Activated CD4-positive, alpha-beta T cell treated with anti-CD3 and anti-CD28 coated beads for 48 hours (primary cell): Measurements from ENCODE around the gene DIRAS2.
"Not testable (repeated sequence)": the region's sequence is repeated elsewhere in the genome, so short reads cannot be mapped to it uniquely, and the experiment has no call there.

ENCODE experiments used
- DNase-seq: peaks from one replicate; pipeline ENCODE4 v3.0.0-alpha.2; 2020

The DIRAS2 gene, protein sequence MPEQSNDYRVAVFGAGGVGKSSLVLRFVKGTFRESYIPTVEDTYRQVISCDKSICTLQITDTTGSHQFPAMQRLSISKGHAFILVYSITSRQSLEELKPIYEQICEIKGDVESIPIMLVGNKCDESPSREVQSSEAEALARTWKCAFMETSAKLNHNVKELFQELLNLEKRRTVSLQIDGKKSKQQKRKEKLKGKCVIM

DNA sequence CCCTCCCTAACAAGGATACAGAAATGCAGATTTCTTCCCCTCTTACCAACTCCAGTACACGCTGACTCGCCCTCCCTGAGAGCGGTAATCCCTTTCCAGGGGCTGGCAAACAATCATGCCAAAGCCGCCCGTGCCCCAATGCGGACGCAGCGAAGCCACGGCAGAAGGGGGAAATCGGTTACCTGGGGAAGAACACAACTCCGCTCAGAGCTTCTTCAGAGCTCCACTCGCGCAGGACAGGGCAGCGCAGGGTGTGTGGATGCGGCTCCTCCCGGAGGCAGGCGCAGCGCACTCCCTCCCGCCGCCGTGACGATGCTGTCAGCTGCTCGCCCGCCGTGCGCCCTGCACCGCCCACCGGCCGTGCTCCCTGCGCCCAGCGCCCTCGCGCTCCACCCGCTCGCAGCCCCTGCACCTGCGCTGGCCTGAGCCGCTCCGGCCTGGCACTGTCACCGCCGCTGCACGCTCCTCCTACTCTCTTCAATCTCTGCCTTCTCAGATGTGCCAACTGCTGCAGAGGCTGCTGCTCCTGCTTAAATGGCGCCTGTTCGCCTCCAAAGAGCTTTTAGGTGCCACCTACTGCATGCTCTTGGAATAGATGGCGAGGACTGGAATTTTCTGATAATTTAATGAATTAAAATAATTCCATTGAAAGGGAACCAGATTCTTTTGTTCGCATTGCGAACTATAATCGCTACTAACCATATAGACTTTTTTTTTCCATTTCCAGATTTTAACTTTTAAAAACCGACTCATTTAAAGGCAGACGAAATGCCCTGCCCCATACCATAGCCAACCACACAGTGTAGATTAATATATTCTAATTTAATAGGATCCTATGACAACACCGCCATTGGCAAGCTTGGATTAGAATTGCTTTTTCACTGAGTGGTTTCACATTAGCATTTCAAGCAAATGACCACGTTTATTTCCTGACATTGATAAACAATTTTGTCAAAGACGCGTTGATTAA is at the start of gene DIRAS2:
TSS of gene DIRAS2 (minus strand) at position 255 of the 970 bp plus-strand sequence. CDS start 28,997 bp downstream, outside the sequence.
- peak; percentile 50 for DNase-seq

DNA sequence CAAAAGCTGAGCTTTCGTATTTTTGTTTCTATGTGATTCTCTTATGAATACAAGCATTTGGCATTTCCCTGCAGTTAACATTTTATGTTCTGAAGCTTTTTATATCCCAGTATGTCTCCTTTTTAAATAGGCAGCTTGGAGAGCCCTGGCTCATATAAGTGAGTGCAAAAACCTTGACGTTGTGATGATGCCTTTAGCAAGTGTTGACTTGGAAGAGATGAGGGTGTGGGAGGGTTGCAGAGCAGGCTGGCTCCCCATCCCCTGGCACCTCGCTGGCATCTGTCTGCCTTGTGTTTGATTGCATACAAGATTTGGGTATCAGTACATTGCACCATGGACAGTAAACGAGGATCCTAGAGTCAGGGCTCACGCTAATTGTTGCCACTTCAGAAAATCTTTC is 42.1 kb upstream of the DIRAS2 start:
- no peak for DNase-seq

DNA sequence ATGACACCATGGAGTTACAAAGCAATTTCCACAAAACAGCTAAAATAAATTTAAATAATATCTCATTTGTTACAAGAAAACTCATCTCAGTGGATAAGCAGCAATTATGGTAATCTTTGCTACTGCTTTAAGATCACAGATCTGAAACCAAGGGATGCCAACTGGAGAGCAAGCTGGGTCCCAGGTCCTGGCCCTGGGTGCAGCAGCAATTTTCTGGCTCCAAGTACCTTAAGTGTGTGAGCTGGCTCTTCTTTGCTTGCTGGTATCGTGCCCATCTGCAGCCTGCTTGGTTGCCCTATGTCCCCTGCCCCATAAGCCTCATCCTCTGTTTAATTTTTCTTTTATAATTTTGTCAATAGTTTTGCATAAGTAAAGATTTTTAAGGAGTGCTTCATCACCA is 41.5 kb upstream of the DIRAS2 start:
- DNase-seq: no peak

DNA sequence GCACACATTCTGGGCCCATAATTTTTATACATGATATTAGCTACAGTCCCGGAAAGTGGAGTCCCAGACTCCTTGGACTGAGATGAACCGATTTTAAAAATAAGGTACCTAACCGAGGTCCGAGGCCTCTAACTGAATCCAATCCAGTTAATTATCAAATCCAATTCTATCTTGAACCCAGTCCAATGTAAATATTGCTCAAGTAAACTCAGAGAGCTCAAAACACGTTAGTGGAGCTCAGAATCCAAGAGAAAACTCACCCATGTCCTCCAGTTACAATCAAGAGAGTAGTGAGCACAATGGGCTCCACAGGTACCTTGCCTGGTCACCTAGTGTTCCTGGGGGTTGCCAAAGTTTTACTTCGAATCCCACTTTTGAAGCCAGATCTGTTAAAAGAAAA is 37.9 kb upstream of the DIRAS2 start:
- no peak for DNase-seq

DNA sequence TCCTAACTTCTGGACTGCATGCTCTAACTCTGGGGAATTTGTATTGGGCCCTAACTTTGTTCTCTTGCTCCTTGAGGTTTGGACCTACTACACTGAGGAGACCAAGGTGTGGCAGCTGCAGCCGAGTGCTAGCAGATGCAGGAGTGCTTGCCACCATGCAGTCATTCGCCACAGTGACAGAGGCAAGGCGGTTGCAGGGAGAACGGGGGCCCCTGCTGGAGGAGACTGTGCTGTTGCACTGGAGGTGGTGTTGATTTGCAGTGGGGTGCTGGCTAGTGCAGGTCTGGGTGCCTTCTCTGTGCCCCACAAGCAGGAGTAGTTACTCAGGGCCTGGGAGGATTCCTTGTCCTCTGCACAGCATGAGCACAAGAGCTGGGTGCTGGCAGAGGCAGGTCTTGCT is 22.4 kb upstream of the DIRAS2 start:
- DNase-seq: no peak

DNA sequence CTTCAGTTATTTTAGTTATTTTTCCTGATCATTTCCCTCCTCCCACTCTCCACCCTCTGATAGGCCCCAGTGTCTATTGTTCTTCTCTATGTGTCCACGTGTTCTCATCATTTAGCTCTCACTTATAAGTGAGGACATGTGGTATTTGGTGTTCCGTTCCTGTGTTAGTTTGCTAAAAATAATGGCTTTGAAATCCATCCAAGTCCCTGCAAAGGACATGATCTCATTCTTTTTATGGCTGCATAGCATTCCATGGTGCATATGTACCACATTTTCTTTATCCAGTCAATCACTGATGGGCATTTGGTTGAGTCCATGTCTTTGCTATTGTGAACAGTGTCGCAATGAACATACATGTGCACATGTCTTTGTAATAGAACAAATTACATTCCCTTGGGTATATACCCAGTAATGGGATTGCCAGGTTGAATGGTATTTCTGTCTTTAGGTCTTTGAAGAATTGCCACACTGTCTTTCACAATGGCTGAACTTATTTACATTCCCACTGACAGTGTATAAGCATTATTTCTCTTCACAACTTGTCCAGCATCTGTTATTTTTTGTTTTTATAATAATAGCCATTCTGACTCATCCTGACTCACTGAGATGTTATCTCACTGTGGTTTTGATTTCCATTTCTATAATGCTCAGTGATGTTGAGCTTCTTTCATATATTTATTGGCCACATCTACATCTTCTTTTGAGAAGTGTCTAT is 17.2 kb upstream of the DIRAS2 start:
- DNase-seq: no peak

DNA sequence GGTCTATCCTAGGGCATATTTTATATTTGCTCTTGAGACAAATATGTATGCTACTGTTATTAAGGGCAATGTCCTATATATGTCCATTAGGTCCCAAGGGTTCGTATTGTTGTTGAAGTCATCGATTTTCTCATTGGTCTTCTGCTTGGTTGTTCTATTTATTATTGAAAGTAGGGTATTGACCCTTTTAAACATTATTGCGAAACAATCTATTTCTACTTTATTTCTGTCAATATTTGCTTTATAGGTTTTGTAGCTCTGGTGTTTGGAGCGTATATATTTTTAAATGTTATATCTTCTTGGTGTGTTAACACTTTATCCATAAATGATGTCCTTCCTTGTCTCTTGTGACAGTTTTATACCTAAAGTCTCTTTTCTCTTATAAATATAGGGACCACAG is 16.2 kb upstream of the DIRAS2 start:
- no peak for DNase-seq

DNA sequence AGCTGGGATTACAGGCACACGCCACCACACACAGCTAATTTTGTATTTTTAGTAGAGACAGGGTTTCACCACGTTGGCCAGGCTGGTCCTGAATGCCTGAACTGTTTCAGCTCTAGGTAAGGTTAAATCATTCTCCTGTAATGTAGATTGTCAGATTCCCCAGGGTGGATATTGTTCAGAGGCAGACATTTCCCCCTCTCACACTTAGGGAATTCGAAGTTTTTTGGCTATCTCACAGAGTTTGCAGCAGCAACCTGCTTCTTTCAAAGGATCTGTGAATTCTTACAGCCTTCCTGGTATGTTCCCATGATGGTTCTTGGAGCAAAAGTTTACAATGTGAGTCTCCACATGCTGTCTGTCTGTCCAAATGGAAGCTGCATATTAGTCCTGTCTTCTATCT is 15.6 kb upstream of the DIRAS2 start:
- no peak for DNase-seq

DNA sequence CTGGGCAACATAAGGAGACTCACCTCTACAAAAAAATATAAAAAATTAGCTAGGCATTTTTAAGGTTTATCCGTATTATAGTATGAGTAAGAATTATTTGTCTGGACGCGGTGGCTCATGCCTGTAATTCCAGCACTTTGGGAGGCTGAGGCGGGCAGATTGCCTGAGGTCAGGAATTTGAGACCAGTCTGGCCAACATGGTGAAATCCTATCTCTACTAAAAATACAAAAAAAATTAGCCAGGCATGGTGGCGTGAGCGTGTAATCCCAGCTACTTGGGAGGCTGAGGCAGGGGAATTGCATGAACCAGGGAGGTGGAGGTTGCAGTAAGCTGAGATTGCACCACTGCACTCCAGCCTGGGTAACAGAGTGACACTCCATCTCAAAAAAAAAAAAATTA is 14.3 kb upstream of the DIRAS2 start:
- not testable (repeated sequence) for DNase-seq

DNA sequence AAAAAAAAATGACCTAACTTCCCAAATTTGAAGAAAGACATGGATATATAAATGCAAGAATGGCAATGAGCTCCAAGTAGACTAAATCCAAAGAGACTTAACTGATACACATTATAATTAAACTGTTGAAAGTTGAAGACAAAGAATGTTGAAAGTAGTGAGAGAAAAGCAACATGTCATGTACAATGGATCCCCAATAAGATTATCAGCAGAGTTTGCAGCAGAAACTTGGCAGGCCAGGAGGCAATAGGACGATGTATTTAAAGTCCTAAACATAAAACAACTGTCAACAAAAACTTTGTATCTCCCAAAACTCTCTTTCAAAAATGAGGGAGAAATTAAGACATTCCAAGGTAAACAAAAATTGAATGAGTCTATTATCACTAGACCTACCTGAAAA is 8.6 kb upstream of the DIRAS2 start:
- DNase-seq: no peak

DNA sequence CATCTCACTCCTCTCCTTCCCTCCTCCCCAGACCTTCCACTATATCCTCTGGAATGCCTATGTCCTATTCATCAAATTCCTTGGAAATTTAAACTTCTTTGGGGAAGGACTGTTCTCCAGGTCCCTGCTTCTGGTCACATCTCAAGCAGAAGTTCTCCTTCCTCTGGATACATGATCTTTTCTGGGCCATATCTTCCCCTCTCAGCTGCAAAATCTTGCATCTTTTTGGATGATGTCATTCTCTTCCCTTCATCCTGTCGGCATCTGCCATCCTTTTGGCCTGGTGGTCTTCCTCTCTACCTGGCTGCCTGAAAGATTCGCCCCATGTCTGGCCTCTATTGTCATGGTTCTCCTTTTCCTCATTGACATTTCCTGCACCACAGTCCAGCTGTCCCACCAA is 5.2 kb upstream of the DIRAS2 start:
- DNase-seq: no peak

DNA sequence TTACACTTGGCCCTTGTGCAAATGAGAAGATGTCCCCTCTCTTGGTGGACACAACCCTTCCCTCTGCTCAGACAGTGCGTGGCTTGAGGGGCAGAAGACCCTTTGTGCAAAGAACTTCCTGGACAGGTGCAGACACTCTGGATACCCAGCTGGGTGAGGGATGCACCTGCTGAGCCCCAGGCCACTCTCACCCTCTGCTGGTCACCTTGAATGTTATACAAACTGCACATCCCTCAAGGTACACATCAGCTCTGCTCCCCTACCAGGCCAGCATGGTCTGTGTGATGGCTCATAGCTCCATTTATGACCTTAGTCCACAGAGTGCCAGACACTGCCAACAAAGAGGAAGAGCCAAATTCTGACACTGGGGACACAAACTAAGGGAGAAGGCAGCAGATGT is 3.1 kb upstream of the DIRAS2 start:
- DNase-seq: no peak

DNA sequence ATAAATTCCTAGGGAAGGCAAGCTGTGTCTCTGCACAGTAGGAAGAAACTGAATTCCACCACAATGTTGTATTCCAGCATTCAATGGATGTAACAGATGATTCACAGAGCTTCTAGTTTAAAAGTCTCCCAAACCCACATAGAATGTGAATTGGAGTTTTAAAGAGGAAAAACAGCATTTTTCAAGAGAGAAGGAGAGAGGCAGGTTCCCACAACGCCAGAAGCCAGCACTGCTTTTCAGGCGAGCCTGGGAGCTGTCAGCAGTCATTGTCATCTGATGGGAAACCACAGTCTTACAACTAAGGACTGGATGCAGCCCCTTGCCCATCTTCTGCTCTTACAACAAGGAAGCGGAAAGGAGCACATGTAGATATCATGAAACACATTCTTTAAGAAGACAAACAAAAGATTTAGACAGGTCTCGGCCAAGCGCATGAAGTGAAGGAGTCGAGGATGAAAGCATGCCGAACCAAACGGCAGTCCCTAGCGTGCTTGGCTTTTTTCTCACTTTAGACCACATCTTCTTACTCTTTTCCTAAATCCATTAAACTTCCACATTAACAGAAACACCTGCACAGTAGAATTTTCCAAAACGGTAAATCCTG is 638 bp downstream of the DIRAS2 start:
- DNase-seq: no peak

DNA sequence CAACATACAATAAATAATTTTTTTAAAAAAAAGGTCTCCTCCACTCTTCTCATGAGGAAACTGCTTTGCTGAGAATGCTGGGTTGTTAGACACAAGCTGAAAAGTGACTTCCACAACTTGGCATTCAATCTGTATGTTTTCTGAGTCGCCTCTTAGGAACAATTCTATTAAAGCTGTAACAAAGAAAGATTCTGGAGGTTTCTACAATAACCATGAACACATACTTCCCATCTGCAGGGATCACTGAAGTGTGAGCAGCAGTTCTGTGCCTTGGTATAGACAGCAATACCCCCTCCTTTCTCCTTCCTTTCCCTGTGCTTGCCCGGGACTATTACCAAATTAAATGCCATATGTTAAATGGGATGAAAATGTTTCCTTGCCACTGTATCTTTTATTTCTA is 1.5 kb downstream of the DIRAS2 start:
- DNase-seq: no peak

DNA sequence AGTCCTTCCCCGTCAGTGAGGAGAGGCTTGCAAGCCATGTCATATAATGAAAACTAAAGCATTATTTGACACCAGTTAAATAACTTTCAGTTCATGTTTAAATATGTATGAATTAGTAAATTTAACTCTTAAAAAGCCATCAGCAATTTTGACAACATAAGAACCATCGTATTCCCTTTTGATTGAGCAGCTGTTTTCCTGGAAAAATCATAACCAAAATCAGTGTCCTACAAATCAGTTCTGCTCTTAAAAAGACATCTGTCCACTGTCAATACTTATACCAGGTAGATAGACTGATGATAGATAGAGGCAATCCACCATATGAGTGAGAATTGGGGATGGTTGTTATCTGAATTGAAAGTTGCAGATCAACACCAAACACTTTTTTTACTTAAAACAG is 2.3 kb downstream of the DIRAS2 start:
- no peak for DNase-seq

DNA sequence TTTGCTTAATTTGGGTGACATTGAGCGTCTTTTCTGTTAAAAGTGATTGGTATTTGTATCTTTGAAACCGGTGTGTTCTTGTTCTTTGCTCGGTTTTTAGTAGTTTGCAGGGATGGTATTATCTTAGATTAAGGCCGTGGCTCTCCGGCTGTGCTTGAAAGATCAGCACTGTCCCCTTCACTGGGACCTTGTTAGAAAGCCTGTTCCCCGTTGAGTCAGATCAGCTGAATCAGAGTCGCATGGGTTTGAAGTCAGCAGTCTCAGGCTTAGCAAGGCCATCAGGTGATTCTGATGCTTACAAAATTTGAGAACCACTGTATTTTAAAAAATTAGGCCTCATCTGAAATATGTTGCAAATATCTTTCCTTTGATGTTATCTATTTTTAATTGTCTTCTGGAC is 5.0 kb downstream of the DIRAS2 start:
- no peak for DNase-seq

DNA sequence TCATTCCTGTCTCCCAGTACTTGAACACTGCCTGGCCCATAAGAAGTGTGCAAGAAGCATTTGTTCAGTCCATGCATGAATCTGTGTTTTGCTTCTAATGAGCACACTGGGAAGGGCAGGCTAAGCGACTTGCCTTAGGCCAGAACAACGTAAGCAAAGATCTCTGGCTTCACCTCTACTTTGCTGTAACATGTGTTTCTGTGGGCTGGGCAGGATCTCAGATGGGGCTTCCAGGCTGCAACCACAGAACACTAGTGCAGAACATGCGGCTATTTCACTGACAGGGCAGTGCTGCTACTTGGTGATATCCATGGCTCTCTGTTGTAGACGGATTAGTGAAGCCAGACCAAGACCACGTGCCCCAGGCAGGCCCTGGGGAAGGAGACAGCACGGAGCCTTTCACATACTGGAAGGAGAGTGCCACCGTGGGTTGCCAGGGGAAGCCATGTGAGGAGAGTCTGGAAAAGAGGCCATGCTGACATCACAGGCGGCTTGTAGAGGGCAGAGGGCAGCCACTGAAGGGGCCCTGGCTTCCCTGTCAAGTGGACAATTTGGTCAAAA is 9.9 kb downstream of the DIRAS2 start:
- DNase-seq: no peak

DNA sequence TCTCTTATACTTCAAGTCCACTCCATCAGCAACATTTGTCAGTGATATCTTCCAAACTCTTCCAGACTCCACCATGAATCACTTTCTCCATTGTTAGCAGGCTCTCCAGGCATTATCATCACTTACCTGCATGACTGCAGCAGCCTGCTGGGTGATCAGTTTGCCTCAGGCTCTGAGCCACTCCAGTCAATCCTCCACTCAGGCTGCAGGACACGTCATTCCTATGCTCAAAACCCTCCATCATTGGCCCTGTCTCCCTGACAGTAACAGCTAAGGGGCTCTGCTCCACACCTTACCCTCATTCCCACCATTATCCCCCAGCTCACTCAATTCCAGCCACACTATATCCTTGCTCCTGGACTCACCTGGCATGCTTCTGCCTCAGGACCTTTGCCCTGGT is 10.7 kb downstream of the DIRAS2 start:
- DNase-seq: no peak

DNA sequence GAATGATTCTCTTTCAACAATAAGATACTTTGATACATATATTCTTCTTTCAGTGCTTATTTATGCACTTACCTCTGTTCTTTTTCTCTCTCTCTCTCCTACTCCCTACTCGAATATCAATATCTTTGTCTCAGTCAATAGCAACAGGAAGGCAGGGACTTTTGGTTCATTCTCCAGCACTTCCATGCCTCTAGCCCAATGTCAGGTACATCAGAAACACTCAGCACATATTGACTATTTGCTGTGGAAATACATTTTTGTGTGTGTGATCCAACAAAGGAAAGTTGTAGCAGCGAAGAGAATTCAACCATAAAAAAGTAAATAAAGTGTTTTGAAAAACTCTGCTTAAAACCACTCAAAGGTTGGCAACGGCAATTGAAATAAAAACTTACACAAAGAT is 12.6 kb downstream of the DIRAS2 start:
- no peak for DNase-seq

DNA sequence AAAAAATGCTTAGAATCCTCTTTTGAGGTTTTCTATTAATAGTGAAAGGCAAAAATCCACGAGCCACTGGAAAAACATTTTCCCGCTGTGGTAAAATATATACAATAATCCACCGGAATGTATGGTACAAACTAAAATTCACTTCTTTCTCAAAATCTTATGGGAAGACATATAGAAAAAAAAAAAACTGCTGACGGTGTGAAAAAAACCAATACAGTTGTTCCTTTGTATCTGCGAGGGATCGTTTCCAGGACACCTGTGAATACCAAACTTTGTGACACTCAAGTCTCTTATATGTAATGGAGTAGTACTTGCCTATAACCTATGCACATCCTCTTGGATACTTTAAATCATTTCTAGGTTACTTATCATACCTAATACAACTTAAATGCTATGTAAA is 13.3 kb downstream of the DIRAS2 start:
- no peak for DNase-seq

DNA sequence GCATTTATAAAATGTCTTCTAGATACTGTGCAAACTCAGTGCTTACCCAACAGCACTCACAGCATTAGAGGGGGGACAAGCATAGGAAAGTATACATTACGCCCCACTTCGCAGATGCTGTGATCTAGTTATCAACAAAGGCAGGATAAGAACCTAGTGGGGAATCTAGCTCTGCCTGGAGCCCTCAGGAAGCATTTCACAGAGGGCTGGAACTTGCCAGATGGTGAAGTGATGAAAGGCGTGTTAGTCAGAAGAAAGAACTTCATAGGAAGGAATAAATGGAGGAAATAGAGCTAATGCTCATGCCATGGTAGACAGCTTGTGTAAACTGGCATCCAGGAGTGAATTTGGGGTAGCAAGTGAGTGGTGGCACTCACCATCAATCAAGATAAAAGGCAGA is 25.8 kb downstream of the DIRAS2 start:
- no peak for DNase-seq

DNA sequence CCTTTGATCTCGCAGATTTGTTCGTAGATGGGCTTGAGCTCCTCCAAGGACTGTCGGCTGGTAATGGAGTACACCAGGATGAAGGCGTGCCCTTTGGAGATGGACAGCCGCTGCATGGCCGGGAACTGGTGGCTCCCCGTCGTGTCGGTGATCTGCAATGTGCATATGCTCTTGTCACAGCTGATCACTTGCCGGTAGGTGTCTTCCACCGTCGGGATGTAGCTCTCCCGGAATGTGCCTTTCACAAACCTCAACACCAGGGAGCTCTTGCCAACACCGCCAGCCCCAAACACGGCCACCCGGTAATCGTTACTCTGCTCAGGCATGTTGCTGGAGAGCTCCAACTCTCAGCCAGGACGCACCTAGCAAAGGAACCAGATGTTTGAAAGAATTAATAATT is 29.1 kb downstream of the DIRAS2 start:
- no peak for DNase-seq

DNA sequence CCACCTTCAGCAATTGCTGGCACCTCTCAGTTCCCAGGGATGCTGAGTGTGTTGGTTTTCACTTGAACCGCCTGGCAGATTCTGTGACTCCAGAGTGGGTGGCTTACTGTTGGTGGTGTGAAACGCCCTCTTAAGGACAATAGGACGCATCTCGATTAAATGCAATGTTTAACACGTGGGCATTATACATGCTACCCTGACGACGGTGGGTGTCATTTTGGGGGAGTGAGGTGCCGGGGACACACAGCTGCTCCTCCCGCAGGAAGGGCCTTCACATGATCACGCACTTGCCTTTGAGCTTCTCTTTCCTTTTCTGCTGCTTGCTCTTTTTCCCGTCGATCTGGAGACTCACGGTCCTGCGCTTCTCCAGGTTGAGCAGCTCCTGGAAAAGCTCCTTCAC is 29.7 kb downstream of the DIRAS2 start:
- no peak for DNase-seq
